ENCODE results near the gene SLC30A7.

DNA sequence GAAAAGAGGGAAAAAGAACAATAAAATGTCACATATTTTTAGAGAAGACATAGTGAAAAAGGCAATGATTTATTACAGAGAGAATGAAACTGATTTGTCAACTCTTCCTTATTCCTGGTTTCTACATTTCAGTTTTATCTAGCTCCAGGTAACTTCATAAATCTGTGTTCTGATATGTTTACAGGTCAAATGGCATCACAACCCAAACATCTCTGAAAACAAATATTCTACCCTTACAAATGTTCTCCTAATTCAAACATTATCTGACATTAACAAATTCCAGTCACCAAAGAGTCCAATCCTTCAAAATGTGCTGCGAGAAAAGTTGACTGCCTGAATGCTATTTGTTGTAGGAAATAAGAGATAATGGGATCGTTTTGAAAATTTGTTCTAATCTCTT is 21.5 kb upstream of the SLC30A7 start:
- TF ChIP-seq, protein P1, sequence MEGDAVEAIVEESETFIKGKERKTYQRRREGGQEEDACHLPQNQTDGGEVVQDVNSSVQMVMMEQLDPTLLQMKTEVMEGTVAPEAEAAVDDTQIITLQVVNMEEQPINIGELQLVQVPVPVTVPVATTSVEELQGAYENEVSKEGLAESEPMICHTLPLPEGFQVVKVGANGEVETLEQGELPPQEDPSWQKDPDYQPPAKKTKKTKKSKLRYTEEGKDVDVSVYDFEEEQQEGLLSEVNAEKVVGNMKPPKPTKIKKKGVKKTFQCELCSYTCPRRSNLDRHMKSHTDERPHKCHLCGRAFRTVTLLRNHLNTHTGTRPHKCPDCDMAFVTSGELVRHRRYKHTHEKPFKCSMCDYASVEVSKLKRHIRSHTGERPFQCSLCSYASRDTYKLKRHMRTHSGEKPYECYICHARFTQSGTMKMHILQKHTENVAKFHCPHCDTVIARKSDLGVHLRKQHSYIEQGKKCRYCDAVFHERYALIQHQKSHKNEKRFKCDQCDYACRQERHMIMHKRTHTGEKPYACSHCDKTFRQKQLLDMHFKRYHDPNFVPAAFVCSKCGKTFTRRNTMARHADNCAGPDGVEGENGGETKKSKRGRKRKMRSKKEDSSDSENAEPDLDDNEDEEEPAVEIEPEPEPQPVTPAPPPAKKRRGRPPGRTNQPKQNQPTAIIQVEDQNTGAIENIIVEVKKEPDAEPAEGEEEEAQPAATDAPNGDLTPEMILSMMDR (conservative IDR thresholded peaks at IDR 0.05 in 1 of 2, IDR thresholded peaks at IDR 0.05 in 1 of 2; ENCODE audit: extremely low read depth in 1 of 2, insufficient read depth in 1 of 2, low read depth in 1 of 2, low read length in 2 of 2) = no peak
- no peak for TF ChIP-seq EZH2 (IDR thresholded peaks at IDR 0.05; ENCODE audit: borderline replicate concordance, low read length)

Data from mammary epithelial cell (primary cell).